Endothelial cell (in vitro differentiated cells): ENCODE measurements around the gene LCLAT1. TPM values are rescaled to one million over a fixed set of nuclear protein-coding genes. Genes with fewer than 3 reads are reported as not detected.

Experiments used
- DNase-seq: peaks from one replicate; pipeline ENCODE4 v3.0.0; 2021; ENCODE audit warnings: low spot score
- H3K27ac Mint-ChIP-seq: one replicate; pipeline ENCODE4 v1.8.0; 2021; ENCODE audit warnings: mixed read lengths, inconsistent platforms; ENCODE audit not compliant: unreplicated experiment
- H3K27me3 Mint-ChIP-seq: one replicate; pipeline ENCODE4 v1.8.0; 2021; ENCODE audit warnings: mild to moderate bottlenecking, moderate library complexity, mixed read lengths, inconsistent platforms; ENCODE audit not compliant: unreplicated experiment
- H3K36me3 Mint-ChIP-seq: one replicate; pipeline ENCODE4 v1.8.0; 2021; ENCODE audit warnings: mild to moderate bottlenecking, low read depth, mixed read lengths, inconsistent platforms; ENCODE audit not compliant: unreplicated experiment
- H3K4me1 Mint-ChIP-seq: one replicate; pipeline ENCODE4 v1.8.0; 2021; ENCODE audit warnings: mild to moderate bottlenecking, mixed read lengths, inconsistent platforms; ENCODE audit not compliant: unreplicated experiment
- H3K4me3 Mint-ChIP-seq: one replicate; pipeline ENCODE4 v1.8.0; 2021; ENCODE audit warnings: mild to moderate bottlenecking, mixed read lengths, inconsistent platforms; ENCODE audit not compliant: unreplicated experiment
- H3K9me3 Mint-ChIP-seq: one replicate; pipeline ENCODE4 v1.8.0; 2021; ENCODE audit warnings: mixed read lengths, inconsistent platforms; ENCODE audit not compliant: unreplicated experiment
- total RNA-seq: library from RNA; stranded (reverse); fragmentation: NEBNext Ultra II Directional; extraction: Animal tissue kit (Norgen Biotek cat#: 25700); gene quantifications from one replicate; pipeline ENCODE4 v1.2.1, GENCODE V29; 2021; ENCODE audit not compliant: unreplicated experiment
- TF ChIP-seq, protein P1 (sequence below): fragments of 200-600 bp; sonication (generic); IDR thresholded peaks from one replicate; pipeline ENCODE4 v1.5.0; 2021; ENCODE audit warnings: antibody characterized with exemption; ENCODE audit not compliant: unreplicated experiment

The LCLAT1 gene
- total RNA-seq, 1 donor from 2014 or later: 20.9 TPM

DNA sequence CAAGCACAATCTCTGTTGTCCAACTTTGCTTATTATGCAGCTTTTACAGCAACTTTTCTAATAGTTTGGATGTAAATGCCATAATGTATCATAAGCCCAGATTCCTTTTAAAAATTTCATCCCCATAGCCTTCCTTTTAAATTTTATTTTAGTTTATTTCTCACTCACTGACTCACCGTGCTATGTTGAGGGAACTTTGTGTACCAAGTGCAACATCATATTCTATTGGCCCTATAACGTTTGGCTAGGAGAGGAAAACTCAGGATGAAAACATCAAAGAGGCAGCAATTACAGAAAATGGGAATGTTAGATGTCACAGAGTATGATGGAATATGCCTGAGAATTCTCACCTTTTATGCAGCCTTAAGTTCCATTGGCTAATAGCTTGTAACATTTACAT, 135.5 kb downstream of the LCLAT1 start:
- TF ChIP-seq, protein P1, sequence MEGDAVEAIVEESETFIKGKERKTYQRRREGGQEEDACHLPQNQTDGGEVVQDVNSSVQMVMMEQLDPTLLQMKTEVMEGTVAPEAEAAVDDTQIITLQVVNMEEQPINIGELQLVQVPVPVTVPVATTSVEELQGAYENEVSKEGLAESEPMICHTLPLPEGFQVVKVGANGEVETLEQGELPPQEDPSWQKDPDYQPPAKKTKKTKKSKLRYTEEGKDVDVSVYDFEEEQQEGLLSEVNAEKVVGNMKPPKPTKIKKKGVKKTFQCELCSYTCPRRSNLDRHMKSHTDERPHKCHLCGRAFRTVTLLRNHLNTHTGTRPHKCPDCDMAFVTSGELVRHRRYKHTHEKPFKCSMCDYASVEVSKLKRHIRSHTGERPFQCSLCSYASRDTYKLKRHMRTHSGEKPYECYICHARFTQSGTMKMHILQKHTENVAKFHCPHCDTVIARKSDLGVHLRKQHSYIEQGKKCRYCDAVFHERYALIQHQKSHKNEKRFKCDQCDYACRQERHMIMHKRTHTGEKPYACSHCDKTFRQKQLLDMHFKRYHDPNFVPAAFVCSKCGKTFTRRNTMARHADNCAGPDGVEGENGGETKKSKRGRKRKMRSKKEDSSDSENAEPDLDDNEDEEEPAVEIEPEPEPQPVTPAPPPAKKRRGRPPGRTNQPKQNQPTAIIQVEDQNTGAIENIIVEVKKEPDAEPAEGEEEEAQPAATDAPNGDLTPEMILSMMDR: no peak
- Mint-ChIP-seq H3K27ac (no peak overlapping the region), H3K4me3 (no peak overlapping the region), H3K36me3 (no peaks in the 10 kb centered on the region), H3K27me3 (no peaks in the 10 kb centered on the region), H3K4me1 (peaks cover 8% of the 10 kb centered on the region), H3K9me3 (no peaks in the 10 kb centered on the region)
- DNase-seq: no peak

DNA sequence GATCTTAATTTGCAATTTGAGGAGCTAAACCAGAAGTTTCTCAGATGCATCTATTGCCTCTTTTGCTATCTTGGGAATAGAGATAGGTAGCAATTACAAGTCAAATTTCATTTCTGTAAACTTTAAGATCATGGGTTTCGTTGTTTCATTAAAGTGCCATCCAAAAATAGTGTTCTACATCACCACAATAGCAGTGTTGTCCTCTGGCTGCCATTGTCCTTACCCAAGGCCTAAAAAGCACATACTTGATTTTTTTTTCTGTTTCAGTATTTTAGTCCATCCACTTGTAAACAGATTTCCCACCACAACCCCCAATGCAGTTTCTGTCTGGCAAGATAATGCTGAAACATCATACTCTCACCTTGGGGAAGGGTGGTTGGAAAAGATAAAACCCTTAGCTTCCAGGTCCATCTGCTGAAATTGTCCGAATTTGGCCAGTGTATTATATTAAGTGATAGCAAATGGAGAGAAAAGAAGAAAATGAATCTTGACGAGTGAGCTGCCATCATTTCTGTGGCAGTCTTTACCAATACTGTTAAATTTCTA, 136.2 kb downstream of the LCLAT1 start:
- H3K9me3 Mint-ChIP-seq: no peaks in the 10 kb centered on the region
- H3K27ac Mint-ChIP-seq: no peak overlapping the region
- TF ChIP-seq, protein P1: no peak
- H3K36me3 Mint-ChIP-seq: no peaks in the 10 kb centered on the region
- no peak for DNase-seq
- H3K4me3 Mint-ChIP-seq: no peak overlapping the region
- H3K27me3 Mint-ChIP-seq: no peaks in the 10 kb centered on the region
- peaks cover 8% of the 10 kb centered on the region for H3K4me1 Mint-ChIP-seq

DNA sequence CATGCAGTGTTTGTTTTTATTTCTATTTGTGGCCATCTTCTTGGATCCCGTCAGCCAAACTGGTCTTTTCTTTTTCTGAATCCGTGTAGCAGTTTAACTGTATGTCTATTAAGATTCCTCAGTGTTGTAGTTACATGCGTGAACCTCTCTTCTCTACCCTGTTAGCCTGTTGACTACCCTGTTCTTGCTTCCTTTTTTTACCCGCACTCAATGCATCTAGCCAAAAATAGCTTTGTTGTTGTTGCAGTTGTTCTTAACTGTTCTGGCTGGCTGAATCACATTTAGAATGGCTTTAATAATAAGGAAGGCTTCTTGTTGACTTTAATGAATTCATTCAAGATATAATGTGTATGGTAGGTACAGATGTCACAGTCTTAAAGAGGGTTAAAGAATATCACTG, 137.1 kb downstream of the LCLAT1 start:
- Mint-ChIP-seq H3K4me3 (no peak overlapping the region), H3K27ac (no peak overlapping the region), H3K36me3 (no peaks in the 10 kb centered on the region), H3K9me3 (no peaks in the 10 kb centered on the region), H3K27me3 (no peaks in the 10 kb centered on the region), H3K4me1 (peaks cover 8% of the 10 kb centered on the region)
- TF ChIP-seq, protein P1: no peak
- DNase-seq: no peak

DNA sequence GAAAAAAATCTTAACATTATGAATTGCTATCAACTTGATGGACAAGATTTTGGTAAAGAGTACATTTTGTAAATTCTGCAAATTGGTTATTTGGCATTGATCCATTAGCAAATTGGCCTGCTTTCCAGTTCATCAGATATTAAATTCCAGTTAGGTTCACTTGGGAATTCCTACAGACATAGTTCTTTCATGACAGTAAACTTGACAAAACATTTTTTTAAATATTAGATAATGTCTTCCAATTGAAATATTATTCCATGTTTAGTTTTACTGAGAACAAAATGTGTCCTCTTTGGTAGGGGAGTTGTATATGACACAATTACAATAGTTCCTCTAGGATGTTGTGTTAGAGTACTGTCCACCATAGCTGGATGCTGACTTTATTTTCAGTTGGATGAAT, 141.9 kb downstream of the LCLAT1 start:
- Mint-ChIP-seq H3K4me1 (peaks cover 3% of the 10 kb centered on the region), H3K4me3 (no peak overlapping the region), H3K36me3 (no peaks in the 10 kb centered on the region), H3K27me3 (no peaks in the 10 kb centered on the region), H3K27ac (no peak overlapping the region), H3K9me3 (no peaks in the 10 kb centered on the region)
- DNase-seq: no peak
- TF ChIP-seq, protein P1: no peak

DNA sequence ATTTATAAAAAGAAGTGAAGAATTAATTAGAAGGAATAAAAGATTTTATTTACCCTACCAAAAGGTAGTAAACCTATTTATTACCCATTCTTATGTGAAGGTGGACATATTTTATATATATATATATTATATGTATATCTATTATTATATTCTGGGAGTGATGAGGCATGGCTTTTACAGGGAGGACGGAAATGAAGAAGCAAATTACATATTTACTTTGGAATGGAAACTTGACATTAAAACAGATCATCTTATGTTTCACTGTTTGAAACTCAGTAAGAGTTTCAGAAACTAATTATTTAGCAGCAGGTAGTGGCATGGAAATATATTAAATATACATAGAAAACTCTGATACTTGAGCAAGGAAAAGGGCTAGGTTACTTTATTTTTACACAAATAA, 143.4 kb downstream of the LCLAT1 start:
- Mint-ChIP-seq H3K4me3 (no peak overlapping the region), H3K27me3 (no peaks in the 10 kb centered on the region), H3K27ac (no peak overlapping the region), H3K36me3 (no peaks in the 10 kb centered on the region), H3K4me1 (no peaks in the 10 kb centered on the region), H3K9me3 (no peaks in the 10 kb centered on the region)
- no peak for DNase-seq
- TF ChIP-seq, protein P1: no peak
